Activated CD8-positive, alpha-beta memory T cell treated with anti-CD3 and anti-CD28 coated beads, Interleukin-2, amount 10 ng/mL, durations not matched to agents 7 days and 5 days (primary cell): ENCODE measurements around the gene CAP2. TPM values are rescaled to one million over a fixed set of nuclear protein-coding genes. Genes with fewer than 3 reads are reported as not detected.

Source experiments
- ATAC-seq: fragments of 150-1000 bp; cut with Tn5 transposase; one replicate; pipeline ENCODE4 v1.10.0; 2021; ENCODE audit warnings: moderate library complexity
- CTCF ChIA-PET: fragments of 350-600 bp; sonication (Branson Sonifier 250); formaldehyde crosslinking; loops from one replicate; lab custom pipeline; 2021; ENCODE audit warnings: antibody characterized with exemption; lab: Charles Lee
- DNase-seq: peaks from one replicate; pipeline ENCODE4 v3.0.0-alpha.2; 2020
- H3K27ac Mint-ChIP-seq: one replicate; pipeline ENCODE4 v1.8.0; 2021; ENCODE audit warnings: mild to moderate bottlenecking, mixed read lengths
- H3K27me3 Mint-ChIP-seq: one replicate; pipeline ENCODE4 v1.8.0; 2021; ENCODE audit warnings: mixed read lengths
- H3K36me3 Mint-ChIP-seq: one replicate; pipeline ENCODE4 v1.8.0; 2021; ENCODE audit warnings: mild to moderate bottlenecking, mixed read lengths
- H3K4me1 Mint-ChIP-seq: one replicate; pipeline ENCODE4 v1.8.0; 2021; ENCODE audit warnings: mixed read lengths
- H3K4me3 Mint-ChIP-seq: one replicate; pipeline ENCODE4 v1.8.0; 2021; ENCODE audit warnings: mild to moderate bottlenecking, moderate library complexity, mixed read lengths
- H3K9me3 Mint-ChIP-seq: one replicate; pipeline ENCODE4 v1.8.0; 2022; ENCODE audit warnings: low read depth, mixed read lengths
- total RNA-seq, 2 experiments: library from RNA; stranded (reverse); gene quantifications; one replicate each; pipeline ENCODE4 v1.2.3, GENCODE V29; 2021

The CAP2 gene
- total RNA-seq, 2 experiments from 2014 or later, result not detected

DNA sequence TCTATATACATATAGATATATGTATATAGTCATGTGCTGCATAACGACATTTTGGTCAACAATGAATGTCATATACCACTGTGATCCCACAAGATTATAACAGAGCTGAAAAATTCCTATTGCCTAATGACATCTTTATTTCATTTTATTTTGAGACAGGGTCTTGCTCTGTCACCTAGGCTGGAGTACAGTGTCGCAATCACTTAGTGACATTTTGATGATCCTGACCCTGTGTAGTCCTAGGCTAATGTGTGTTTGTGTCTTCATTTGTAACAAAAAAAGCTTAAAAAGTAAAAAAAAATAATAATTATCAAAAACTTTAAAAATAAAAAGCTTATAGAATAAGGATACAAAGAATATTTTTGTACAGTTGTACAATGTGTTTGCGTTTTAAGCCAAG is 202.7 kb downstream of the CAP2 start:
- Mint-ChIP-seq H3K36me3 (peaks cover 2% of the 10 kb centered on the region), H3K4me3 (no peak overlapping the region), H3K9me3 (no peaks in the 10 kb centered on the region), H3K27me3 (no peaks in the 10 kb centered on the region), H3K27ac (no peak overlapping the region), H3K4me1 (peaks cover 14% of the 10 kb centered on the region)
- no peak for DNase-seq
- ATAC-seq, result no peak
- CTCF ChIA-PET, result interaction anchor here (1.0 to 1.2 kb wide), 2 partner anchors 12 to 208 kb away, joined by 3 to 5 read pairs; no protein-coding TSS in a partner anchor

DNA sequence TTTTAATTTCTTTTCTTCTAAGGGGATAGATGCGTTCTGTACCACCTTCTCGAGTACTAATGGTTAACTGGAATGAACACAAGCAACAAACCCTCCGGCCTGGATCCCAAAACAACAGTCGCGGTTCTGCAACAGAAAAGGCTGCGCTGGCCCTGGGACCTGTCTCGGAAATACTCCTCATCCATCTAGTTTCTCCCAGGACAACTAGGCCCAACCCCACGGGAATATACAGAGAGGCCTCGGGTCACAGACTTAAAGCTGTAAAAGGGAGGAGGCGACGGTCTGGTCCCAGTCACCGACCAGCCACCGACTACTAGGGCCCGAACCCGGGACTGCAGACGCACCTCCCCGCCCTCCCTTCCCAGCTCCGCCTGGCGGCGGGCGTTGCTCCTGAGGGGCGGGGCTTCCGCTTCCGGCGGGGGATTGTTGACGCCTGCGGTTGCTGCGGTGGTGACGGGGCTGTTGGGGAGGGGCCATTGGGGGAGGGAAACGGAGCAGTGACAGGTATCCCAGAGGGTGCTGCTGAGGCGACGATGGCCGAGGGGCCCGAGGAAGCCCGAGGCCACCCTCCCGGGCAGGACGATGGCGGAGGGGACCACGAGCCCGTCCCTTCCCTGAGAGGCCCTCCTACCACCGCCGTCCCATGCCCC is 206.6 kb downstream of the CAP2 start, which contains the start of gene FAM8A1:
FAM8A1 (plus strand) TSS at position 426 of the 650 bp plus-strand sequence; CDS start at position 534, 108 bp downstream.
- H3K4me1 Mint-ChIP-seq, result peaks cover 33% of the 10 kb centered on the region
- H3K36me3 Mint-ChIP-seq, result peaks cover 13% of the 10 kb centered on the region
- DNase-seq, result peak; percentile 97
- no peaks in the 10 kb centered on the region for H3K27me3 Mint-ChIP-seq
- ATAC-seq, result peak; percentile 89
- H3K27ac Mint-ChIP-seq, result peak within 1 kb of the TSS; percentile 86
- peak within 1 kb of the TSS; percentile 81 for H3K4me3 Mint-ChIP-seq
- CTCF ChIA-PET, result interaction anchor here (0.9 to 2.4 kb wide), 12 partner anchors 12 to 204 kb away, joined by 3 to 19 read pairs (median 4); partner anchors contain the start of gene NUP153
- H3K9me3 Mint-ChIP-seq, result no peaks in the 10 kb centered on the region

GRCh38 chr6:17600527-17601385 is 207.4 kb downstream of the CAP2 start:
- Mint-ChIP-seq H3K36me3 (peaks cover 13% of the 10 kb centered on the region), H3K27me3 (no peaks in the 10 kb centered on the region), H3K4me1 (peaks cover 33% of the 10 kb centered on the region), H3K9me3 (no peaks in the 10 kb centered on the region), H3K27ac (peak overlapping the region; percentile 86), H3K4me3 (peak overlapping the region; percentile 81)
- DNase-seq, result peak; percentile 60
- ATAC-seq, result peak; percentile 65
- CTCF ChIA-PET, result interaction anchor here (0.6 to 2.4 kb wide), 17 partner anchors 9 to 1363 kb away, joined by 3 to 19 read pairs (median 4); partner anchors contain the start of genes GMPR and NUP153

DNA sequence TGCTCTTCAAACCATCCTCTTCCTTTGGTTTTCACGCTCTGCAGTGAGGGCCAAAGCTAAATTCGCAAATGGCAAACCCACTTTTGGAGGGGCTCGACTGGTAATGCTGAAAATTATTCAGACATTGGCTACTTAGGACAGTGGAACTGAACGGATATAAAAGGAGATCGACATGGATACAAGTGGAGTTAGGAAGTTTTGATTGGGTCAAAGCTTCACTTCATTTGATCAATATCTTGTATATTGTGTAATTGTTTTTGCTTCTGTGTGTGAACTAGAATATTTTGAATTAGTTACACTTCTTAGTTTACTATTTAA is 207.9 kb downstream of the CAP2 start:
- CTCF ChIA-PET, result interaction anchor here (0.6 to 2.4 kb wide), 11 partner anchors 8 to 1363 kb away, joined by 3 to 19 read pairs (median 4); partner anchors contain the start of genes GMPR and NUP153
- H3K9me3 Mint-ChIP-seq, result no peaks in the 10 kb centered on the region
- peaks cover 33% of the 10 kb centered on the region for H3K4me1 Mint-ChIP-seq
- H3K27ac Mint-ChIP-seq, result peak overlapping the region; percentile 86
- ATAC-seq (no peak), DNase-seq (no peak)
- H3K4me3 Mint-ChIP-seq, result peak overlapping the region; percentile 81
- H3K36me3 Mint-ChIP-seq, result peaks cover 15% of the 10 kb centered on the region
- H3K27me3 Mint-ChIP-seq, result no peaks in the 10 kb centered on the region

- Mint-ChIP-seq H3K4me1 (peaks cover 33% of the 10 kb centered on the region), H3K27me3 (no peaks in the 10 kb centered on the region), H3K9me3 (no peaks in the 10 kb centered on the region), H3K36me3 (peaks cover 18% of the 10 kb centered on the region), H3K27ac (no peak overlapping the region), H3K4me3 (peak overlapping the region; percentile 32)
- DNase-seq (no peak), ATAC-seq (no peak)
- CTCF ChIA-PET, result interaction anchor here (1.4 kb wide), 1 partner anchor 24 kb away, joined by 4 read pairs; no protein-coding TSS in a partner anchor
Observed at GRCh38 chr6:17602888-17603287, 209.5 kb downstream of the CAP2 start.

DNA sequence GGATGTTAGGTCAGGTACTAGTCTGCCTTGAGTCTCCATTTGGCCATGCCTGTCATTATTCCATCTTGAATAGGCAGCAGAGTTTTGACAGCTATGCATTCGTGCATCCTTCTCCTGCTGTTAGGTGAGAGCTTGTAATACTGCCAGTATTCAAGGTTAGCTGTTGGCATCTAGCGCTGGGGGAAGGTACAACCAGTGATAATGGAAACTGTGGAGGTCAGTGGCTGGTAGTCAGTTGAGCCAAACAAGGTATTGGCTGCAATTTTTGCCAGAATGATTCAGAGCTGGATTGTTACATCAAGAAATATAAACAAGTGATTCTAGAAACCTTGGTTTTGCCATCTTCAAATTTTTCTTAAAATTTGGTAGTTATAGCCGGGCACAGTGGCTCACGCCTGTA is 213.2 kb downstream of the CAP2 start:
- Mint-ChIP-seq H3K36me3 (peaks cover 24% of the 10 kb centered on the region), H3K27me3 (no peaks in the 10 kb centered on the region), H3K4me3 (no peak overlapping the region), H3K4me1 (peaks cover 21% of the 10 kb centered on the region), H3K9me3 (no peaks in the 10 kb centered on the region), H3K27ac (peak overlapping the region; percentile 19)
- ATAC-seq (no peak), DNase-seq (no peak)
- CTCF ChIA-PET, result no interaction called here

Other genes with a start within 250 kb of the CAP2 start
- gene RBM24, start 112.2 kb upstream of the CAP2 start, total RNA-seq, result not detected
- 1 to 10 TPM; 7.0 to 9.0 TPM for gene FAM8A1, start 206.7 kb downstream of the CAP2 start, total RNA-seq